ENCODE measurements around the gene OGG1.
"Not testable (repeated sequence)": the region's sequence is repeated elsewhere in the genome, so short reads cannot be mapped to it uniquely, and the experiment has no call there.

OGG1 gene

DNA sequence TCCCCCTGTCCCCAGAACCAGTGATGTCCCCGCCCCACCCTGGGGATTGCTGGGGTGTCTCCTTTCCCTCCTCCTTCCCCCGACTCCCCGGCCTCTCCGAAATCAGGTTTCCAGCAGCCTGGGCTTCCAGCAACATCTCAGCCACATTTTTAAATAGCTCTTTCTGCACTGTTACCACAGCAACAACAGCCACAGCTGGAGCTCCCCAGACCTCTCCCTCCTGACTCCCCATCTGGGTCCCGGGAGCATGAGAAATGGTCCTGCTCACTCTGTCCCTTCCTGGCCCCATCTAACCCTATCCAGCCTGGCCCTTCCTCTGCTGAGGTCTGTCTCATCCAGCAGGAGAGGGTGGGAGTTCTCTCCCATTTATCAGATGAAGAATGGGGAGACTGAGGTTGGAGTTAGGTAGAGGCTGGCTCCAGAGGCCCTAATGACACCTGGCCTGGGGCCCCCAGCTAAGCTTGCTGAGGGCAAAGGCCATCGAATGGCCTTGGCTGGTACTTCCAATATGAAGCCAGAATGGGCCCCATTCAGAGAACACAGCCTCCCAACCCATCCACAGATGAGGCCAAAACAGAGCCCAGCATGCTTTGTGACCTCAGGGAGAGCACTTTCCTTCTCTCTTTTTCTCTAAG lies 18.5 kb downstream of the OGG1 start:
- DNase-seq, result no peak

DNA sequence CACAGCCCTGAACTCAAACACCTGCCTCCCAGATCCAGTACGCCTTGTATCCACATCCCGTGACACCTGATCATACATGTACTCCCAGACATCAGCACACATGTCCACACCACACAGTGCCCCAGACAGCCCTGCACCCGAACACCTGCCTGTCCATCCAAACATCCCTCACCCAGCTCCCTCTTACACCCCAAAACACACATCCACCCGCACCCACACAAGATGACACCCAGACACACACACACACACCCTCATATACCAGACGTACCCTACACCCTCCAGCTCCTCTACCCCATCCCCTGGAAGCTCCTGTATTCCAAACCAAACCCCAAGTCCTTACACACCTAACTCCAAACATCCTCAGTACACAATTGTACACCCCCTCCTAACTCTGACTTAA lies 19.3 kb downstream of the OGG1 start:
- DNase-seq, result no peak

- DNase-seq, result peak; percentile 84
These were observed 19.9 kb downstream of the OGG1 start, which contains the start of gene CAMK1 for GRCh38 chr3:9769426-9770275. TSS of gene CAMK1 (minus strand) at chr3:9769947. CDS start at chr3:9767749, 2,198 bp downstream.

DNA sequence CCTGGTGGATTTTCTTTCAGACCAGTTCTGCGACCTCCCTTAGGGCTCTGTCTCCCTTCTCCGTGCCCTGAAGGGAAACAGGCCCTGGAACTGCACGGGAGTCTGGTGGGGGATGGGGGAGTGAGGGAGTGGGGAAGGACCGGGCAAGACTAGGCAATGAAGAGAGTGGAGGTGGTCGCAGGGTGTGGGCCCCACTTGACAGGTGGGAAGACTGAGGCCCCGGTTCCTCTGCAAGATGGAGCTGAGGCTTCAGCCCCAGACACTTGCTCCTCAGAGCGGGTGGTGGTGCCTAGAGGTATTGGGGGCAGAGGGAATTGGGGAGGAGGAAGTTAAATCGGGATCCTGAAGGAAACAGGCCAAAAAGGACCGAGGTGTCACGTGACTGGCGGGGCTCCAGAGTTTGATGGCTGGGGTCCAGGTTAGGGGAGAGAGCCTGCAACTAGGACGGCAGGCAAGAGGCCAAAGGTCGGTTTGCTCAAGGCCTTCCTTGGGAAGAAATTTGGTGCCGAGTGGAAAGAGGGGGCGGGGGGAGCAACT lies 20.6 kb downstream of the OGG1 start:
- DNase-seq, result no peak

- not testable (repeated sequence) for DNase-seq
These were observed 21.3 kb downstream of the OGG1 start for GRCh38 chr3:9771007-9771406.

DNA sequence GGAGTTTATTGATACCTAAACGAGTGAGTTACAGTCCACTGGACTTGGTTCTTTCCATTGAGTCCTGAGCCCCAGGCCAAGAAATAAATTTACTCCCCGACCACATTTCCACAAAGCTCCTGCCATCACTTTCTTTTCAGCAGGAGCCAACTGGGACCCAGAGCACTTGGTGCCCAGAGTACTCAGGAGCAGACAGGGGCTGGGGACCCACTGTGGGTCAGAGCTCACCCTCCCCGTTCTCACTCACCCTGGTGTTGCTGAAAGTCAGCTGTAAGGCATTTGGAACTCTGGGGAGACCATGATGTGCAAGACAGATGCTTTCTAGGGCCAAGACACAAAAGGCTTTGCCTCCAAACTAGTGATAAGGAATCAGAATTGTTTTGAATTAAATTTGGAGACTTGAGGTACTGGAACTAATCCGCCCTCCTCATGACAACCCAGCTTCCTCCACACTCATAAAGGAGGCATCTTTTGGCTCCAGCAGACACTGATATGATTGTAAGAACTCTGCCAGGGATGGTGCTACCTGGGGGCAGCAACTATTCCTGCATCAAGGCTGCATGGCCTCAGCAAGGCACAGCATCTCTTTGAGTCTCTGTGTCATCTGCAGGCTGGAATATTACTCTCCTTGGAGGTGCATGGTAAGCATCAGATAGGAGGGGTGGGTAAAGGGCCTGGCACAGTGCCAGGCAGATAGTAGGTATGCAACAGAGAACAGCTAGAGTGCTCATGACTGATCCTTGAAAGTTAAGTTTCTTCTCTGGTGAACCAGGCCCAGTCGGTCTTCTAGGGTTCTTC lies 27.3 kb downstream of the OGG1 start:
- DNase-seq, result no peak

GRCh38 chr3:9777694-9778021 lies 27.9 kb downstream of the OGG1 start:
- DNase-seq, result no peak

GRCh38 chr3:9778143-9779074 lies 28.7 kb downstream of the OGG1 start:
- peak; percentile 83 for DNase-seq

DNA sequence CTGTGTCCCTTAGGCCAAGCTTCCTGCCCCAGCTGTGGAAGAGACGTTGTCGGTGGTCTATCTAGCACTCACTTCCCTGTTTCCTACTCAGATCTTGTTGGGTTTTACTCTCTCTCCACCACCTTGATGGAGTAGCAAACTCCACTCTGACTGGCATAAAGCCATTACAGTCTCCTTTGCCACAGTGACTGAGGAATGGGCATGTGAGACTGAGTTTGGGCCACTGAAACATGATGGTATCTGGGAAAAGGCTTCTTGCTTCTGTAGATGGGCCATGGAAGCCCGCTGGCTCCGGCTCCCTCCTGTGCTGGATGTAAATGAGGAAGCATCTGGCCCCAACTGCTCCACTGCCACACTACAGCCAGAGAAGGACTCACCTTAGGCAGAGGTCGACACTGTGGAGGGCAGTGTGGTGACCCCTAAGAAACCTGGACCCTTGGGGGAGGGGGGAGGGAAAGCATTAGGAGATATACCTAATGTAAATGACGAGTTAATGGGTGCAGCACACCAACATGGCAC lies 29.4 kb downstream of the OGG1 start:
- DNase-seq, result no peak

GRCh38 chr3:9779721-9780457 lies 30.1 kb downstream of the OGG1 start:
- DNase-seq, result peak; percentile 52

DNA sequence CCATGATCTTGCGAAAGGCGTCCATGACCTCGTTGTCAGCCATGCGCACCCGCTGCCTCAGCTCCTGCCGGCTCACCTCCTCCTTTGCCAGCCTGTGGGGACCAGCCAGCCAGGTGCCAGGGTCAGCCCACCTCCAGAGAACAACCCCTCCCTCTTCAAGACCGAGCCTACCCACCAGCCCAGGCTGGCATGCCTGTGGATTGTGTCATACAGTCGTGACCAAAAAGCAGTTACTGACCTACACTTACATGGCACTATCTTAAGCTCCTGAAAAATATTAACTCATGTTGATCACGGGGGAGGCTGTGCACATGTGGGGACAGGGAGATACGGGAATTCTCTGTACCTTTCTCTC lies 30.7 kb downstream of the OGG1 start:
- no peak for DNase-seq

- no peak for DNase-seq
These were observed 31.2 kb downstream of the OGG1 start for GRCh38 chr3:9780910-9781309.

- DNase-seq, result no peak
These were observed 31.8 kb downstream of the OGG1 start for GRCh38 chr3:9781551-9781950.

- no peak for DNase-seq
These were observed 32.3 kb downstream of the OGG1 start for GRCh38 chr3:9781978-9782603.

GRCh38 chr3:9782770-9783169 lies 33.0 kb downstream of the OGG1 start:
- DNase-seq, result no peak

DNA sequence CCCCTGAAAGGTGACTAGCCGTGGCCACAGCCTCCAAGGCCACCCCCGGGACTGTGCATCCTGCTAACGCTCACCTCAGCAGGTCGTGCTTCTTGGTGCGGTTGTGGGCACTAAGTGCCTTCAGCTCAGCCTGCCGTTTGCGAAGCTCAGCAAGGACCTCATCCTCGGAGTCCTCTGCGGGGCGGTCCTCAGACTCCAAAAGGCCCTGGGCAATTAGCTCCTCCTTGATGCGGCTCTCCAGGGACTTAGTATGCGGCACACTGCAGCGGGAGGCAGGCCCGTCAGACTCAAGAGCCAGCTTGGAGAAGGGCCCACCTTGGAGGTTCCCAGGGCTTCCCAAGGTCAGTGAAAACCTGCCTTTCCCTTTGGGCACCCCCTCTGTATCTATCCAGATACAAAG lies 34.2 kb downstream of the OGG1 start:
- DNase-seq, result no peak

- no peak for DNase-seq
These were observed 35.2 kb downstream of the OGG1 start for GRCh38 chr3:9784965-9785364.

DNA sequence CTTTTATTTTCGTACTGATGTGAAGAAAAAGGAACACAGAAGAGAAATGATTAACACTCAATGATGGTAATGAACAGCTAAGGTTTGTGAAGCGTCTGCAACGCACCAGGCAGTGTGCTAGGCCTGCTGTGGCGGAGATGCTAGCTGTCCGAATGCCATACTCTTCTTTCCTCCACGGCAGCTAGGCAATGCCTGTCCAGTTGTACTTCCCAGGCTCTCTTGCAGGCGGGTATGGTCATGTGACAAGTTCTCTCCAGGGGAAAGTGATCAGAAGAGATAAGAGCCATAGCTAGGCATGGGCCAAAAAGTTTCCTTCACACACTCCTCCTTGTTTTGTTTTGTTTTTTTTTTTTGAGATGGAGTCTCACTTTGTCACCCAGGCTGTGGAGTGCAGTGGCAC lies 35.9 kb downstream of the OGG1 start:
- DNase-seq, result no peak

DNA sequence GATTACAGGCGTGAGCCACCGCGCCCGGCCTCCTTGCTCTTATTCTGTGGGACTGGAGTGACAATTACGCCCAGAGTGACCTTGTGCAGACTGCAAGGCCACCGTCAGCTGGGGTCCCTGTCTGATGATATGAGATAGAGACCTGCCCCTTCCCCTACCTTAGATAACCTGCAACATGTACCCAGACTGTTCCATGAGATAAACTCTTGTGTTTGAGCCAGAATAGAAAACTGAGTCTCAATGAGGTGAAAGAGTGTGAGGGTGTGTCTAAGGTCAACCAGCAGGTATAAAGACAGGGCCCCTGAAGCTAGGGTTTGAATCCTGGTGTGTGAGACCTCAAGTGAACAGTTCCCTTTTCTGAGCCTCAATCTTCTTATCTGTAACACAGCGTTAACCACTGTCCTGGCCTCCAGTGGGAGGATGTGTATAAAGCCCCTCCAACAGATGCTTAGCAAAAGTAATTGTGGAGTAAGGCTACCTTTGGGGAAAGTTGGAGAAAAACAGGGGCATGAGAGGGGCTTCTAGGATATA lies 36.5 kb downstream of the OGG1 start:
- DNase-seq, result no peak

GRCh38 chr3:9786825-9787669 lies 37.3 kb downstream of the OGG1 start:
- DNase-seq, result no peak
